ENCODE data around the gene ZMIZ1.

ZMIZ1 gene

DNA sequence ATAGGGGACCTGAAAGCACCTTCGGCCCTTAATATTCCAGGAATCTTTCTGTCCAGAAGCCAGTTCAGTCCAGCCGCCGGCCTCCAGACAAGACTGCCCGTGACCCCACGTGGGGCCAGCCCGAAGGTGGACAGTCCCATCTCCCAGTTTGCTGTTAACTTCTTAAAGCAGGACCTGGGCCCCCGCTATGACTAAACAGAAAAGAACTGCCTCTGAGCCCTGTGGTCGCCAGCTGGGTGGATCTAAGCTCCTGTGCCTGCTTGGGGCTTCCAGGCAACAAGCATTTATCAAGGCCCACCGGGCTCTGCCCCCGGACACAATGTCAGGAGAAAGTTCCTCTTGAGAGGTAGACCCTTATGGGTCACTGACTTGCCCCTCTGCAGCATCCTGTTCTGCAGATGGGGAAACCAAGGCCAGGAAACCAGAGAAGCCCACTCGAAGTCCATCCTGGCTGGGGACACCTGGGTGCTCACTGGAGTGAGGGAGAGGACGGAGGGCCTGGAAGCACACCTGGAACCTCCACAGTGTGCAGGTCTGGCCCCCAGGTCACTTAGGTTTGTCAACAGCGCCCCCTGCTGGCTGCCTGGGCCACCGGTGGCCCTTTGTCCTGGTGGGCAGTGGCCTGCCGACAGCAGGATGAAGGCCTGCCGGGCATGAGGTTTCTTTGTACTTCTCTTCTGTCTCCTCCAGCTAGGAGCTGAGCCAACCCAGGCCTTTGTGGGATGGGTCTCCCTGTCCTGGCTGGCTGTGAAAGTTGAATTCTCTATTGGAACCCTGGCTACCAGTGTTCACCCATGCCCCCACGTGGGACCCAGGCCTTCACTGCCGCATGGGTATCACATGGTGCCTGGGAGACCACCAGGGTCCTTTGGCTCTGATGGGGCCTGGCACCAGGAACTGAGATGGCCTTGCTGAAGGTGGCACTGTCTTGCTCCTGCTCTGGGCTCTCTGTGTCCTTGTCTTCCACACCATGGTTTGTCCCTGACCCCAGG, 128.0 kb downstream of the ZMIZ1 start:
- Histone ChIP-seq H3K27me3 (ENCODE audit: insufficient read depth, low read length) (no peaks in the 10 kb centered on the region), H3K4me3 (ENCODE audit: low read length) (no peak overlapping the region), H3K4me1 (ENCODE audit: insufficient read depth, low read length) (peaks cover 7% of the 10 kb centered on the region; the same call in 1 of the 2 replicates), H3K27ac (ENCODE audit: low read length) (no peak overlapping the region), H3K36me3 (ENCODE audit: insufficient read depth, low read depth, low read length) (no peaks in the 10 kb centered on the region), H3K9me3 (ENCODE audit: insufficient read depth, low read depth, low read length) (no peaks in the 10 kb centered on the region), H3K9ac (ENCODE audit: low read depth, low read length) (no peak overlapping the region)

DNA sequence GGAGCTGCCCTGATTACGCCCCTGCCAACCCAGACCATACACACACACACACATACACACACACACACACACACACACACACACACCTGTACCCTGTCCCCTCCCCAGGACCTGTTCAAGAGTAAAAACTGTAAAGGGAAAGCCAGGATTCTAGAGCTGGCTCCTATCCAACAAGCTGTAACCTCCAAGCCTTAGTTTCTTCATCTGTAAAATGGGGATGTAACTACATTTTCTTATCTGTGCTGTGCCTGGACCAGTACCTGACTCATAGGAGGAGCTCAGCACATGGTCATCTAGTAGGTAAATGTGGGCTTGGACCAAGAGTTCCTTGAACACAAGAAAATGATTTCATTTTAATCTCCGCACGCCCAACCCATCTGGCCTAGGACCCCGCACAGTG, 128.8 kb downstream of the ZMIZ1 start:
- no peak overlapping the region for H3K9ac ChIP-seq (ENCODE audit: low read depth, low read length)
- H3K9me3 ChIP-seq (ENCODE audit: insufficient read depth, low read depth, low read length) = no peaks in the 10 kb centered on the region
- H3K27me3 ChIP-seq (ENCODE audit: insufficient read depth, low read length) = no peaks in the 10 kb centered on the region
- no peak overlapping the region for H3K4me3 ChIP-seq (ENCODE audit: low read length)
- no peak overlapping the region for H3K27ac ChIP-seq (ENCODE audit: low read length)
- peaks cover 4% of the 10 kb centered on the region; the same call in 1 of the 2 replicates for H3K36me3 ChIP-seq (ENCODE audit: insufficient read depth, low read depth, low read length)
- H3K4me1 ChIP-seq (ENCODE audit: insufficient read depth, low read length) = peaks cover 7% of the 10 kb centered on the region; the same call in 1 of the 2 replicates

- H3K36me3 ChIP-seq (ENCODE audit: insufficient read depth, low read depth, low read length) = peaks cover 29% of the 10 kb centered on the region
- H3K9ac ChIP-seq (ENCODE audit: low read depth, low read length) = no peak overlapping the region
- no peak overlapping the region for H3K27ac ChIP-seq (ENCODE audit: low read length)
- H3K9me3 ChIP-seq (ENCODE audit: insufficient read depth, low read depth, low read length) = no peaks in the 10 kb centered on the region
- no peaks in the 10 kb centered on the region; the same call in 1 of the 2 replicates for H3K4me1 ChIP-seq (ENCODE audit: insufficient read depth, low read length)
- no peaks in the 10 kb centered on the region for H3K27me3 ChIP-seq (ENCODE audit: insufficient read depth, low read length)
- H3K4me3 ChIP-seq (ENCODE audit: low read length) = no peak overlapping the region
Observed at GRCh38 chr10:79200346-79200745, 131.6 kb downstream of the ZMIZ1 start.

- Histone ChIP-seq H3K9me3 (ENCODE audit: insufficient read depth, low read depth, low read length) (no peaks in the 10 kb centered on the region), H3K9ac (ENCODE audit: low read depth, low read length) (no peak overlapping the region), H3K36me3 (ENCODE audit: insufficient read depth, low read depth, low read length) (peaks cover 29% of the 10 kb centered on the region), H3K27me3 (ENCODE audit: insufficient read depth, low read length) (no peaks in the 10 kb centered on the region), H3K4me1 (ENCODE audit: insufficient read depth, low read length) (no peaks in the 10 kb centered on the region), H3K4me3 (ENCODE audit: low read length) (no peak overlapping the region), H3K27ac (ENCODE audit: low read length) (no peak overlapping the region)
Observed at GRCh38 chr10:79201706-79202105, 132.9 kb downstream of the ZMIZ1 start.

GRCh38 chr10:79202188-79203013, 133.6 kb downstream of the ZMIZ1 start:
- Histone ChIP-seq H3K27me3 (ENCODE audit: insufficient read depth, low read length) (no peaks in the 10 kb centered on the region), H3K9ac (ENCODE audit: low read depth, low read length) (no peak overlapping the region), H3K36me3 (ENCODE audit: insufficient read depth, low read depth, low read length) (peaks cover 29% of the 10 kb centered on the region), H3K4me1 (ENCODE audit: insufficient read depth, low read length) (no peaks in the 10 kb centered on the region), H3K4me3 (ENCODE audit: low read length) (no peak overlapping the region), H3K27ac (ENCODE audit: low read length) (no peak overlapping the region), H3K9me3 (ENCODE audit: insufficient read depth, low read depth, low read length) (no peaks in the 10 kb centered on the region)

DNA sequence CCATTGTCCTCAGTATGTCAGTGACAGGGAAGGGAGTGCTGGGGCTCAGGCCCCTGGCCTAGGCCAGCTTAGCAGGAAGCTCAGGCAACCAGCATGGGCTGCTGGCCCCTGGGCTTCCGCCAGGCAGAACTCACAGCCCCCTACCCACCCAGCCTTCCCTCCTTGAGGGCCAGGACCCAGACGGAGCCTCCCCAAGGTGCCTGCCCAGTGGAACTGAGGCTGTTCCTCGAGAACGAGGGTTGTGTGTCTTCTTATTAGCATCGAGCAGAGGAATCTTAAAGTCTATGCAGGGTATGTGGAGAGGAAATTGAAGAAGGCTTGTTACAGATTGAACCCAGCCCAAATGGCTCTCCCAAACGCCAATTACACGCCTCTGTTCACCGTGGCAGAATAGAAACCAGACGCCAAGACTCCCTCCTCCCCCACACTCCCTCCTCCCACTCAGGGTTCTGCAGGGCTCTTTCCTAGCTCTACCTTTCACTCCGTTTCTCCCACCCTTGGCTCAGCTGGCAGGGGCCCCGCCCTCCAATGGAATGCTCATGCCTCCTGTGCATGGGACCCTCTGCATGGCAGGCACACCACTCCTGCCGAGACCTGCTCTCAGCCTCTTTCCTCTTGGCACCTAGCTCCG, 134.4 kb downstream of the ZMIZ1 start:
- no peak overlapping the region for H3K4me3 ChIP-seq (ENCODE audit: low read length)
- H3K27me3 ChIP-seq (ENCODE audit: insufficient read depth, low read length) = no peaks in the 10 kb centered on the region
- no peaks in the 10 kb centered on the region for H3K4me1 ChIP-seq (ENCODE audit: insufficient read depth, low read length)
- no peaks in the 10 kb centered on the region for H3K9me3 ChIP-seq (ENCODE audit: insufficient read depth, low read depth, low read length)
- H3K27ac ChIP-seq (ENCODE audit: low read length) = no peak overlapping the region
- H3K9ac ChIP-seq (ENCODE audit: low read depth, low read length) = no peak overlapping the region
- peaks cover 29% of the 10 kb centered on the region for H3K36me3 ChIP-seq (ENCODE audit: insufficient read depth, low read depth, low read length)

DNA sequence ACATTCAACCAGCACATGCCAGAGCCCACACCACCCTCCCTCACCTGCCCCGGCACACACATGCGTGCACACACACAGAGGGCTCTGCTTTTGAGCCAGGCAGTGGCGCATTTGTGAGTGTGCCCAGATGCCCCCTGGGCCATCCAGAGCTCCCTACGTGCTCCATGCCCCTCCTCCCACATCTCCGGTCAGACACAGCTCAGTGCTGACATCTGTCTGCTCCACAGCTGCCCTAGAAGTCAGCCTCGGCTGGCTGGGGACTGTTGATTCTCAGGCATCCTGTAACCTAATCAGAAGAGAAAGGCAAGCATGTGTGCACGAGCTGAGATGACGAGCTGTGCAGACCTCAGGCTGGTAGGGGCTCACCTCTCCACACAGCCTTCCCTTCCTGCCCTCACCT, 135.1 kb downstream of the ZMIZ1 start:
- peaks cover 36% of the 10 kb centered on the region for H3K36me3 ChIP-seq (ENCODE audit: insufficient read depth, low read depth, low read length)
- H3K4me1 ChIP-seq (ENCODE audit: insufficient read depth, low read length) = no peaks in the 10 kb centered on the region
- H3K27me3 ChIP-seq (ENCODE audit: insufficient read depth, low read length) = no peaks in the 10 kb centered on the region
- H3K27ac ChIP-seq (ENCODE audit: low read length) = no peak overlapping the region
- no peak overlapping the region for H3K9ac ChIP-seq (ENCODE audit: low read depth, low read length)
- H3K4me3 ChIP-seq (ENCODE audit: low read length) = no peak overlapping the region
- H3K9me3 ChIP-seq (ENCODE audit: insufficient read depth, low read depth, low read length) = no peaks in the 10 kb centered on the region

- H3K4me1 ChIP-seq (ENCODE audit: insufficient read depth, low read length) = no peaks in the 10 kb centered on the region
- no peak overlapping the region for H3K4me3 ChIP-seq (ENCODE audit: low read length)
- H3K27me3 ChIP-seq (ENCODE audit: insufficient read depth, low read length) = no peaks in the 10 kb centered on the region
- peaks cover 57% of the 10 kb centered on the region for H3K36me3 ChIP-seq (ENCODE audit: insufficient read depth, low read depth, low read length)
- H3K27ac ChIP-seq (ENCODE audit: low read length) = no peak overlapping the region
- H3K9me3 ChIP-seq (ENCODE audit: insufficient read depth, low read depth, low read length) = no peaks in the 10 kb centered on the region
- H3K9ac ChIP-seq (ENCODE audit: low read depth, low read length) = no peak overlapping the region
Observed at GRCh38 chr10:79206300-79207095, 137.7 kb downstream of the ZMIZ1 start.

DNA sequence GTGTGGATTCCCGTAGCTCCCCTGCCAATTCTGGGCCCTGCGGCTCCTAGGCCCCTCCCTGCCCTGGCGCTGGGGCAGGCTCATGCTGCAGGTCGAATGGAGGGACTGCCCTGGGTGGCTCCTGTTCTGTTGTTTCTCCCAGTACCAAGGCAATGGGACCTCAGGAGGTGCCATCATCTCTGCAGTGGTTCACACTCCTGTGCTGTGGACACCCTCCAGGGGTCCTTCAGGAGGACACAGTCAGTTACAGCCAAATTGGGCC, 138.3 kb downstream of the ZMIZ1 start:
- Histone ChIP-seq H3K27me3 (ENCODE audit: insufficient read depth, low read length) (no peaks in the 10 kb centered on the region), H3K9me3 (ENCODE audit: insufficient read depth, low read depth, low read length) (no peaks in the 10 kb centered on the region), H3K36me3 (ENCODE audit: insufficient read depth, low read depth, low read length) (peaks cover 57% of the 10 kb centered on the region), H3K4me1 (ENCODE audit: insufficient read depth, low read length) (no peaks in the 10 kb centered on the region), H3K9ac (ENCODE audit: low read depth, low read length) (no peak overlapping the region), H3K4me3 (ENCODE audit: low read length) (no peak overlapping the region), H3K27ac (ENCODE audit: low read length) (no peak overlapping the region)

GRCh38 chr10:79207726-79208125, 139.0 kb downstream of the ZMIZ1 start:
- H3K4me3 ChIP-seq (ENCODE audit: low read length) = no peak overlapping the region
- no peaks in the 10 kb centered on the region for H3K9me3 ChIP-seq (ENCODE audit: insufficient read depth, low read depth, low read length)
- H3K9ac ChIP-seq (ENCODE audit: low read depth, low read length) = no peak overlapping the region
- H3K27me3 ChIP-seq (ENCODE audit: insufficient read depth, low read length) = no peaks in the 10 kb centered on the region
- peaks cover 51% of the 10 kb centered on the region for H3K36me3 ChIP-seq (ENCODE audit: insufficient read depth, low read depth, low read length)
- H3K27ac ChIP-seq (ENCODE audit: low read length) = no peak overlapping the region
- H3K4me1 ChIP-seq (ENCODE audit: insufficient read depth, low read length) = no peaks in the 10 kb centered on the region

Measured in iPS-20b (cell line).